Stomach (tissue), 9 donors: ENCODE data around the gene ACOXL. TPM values are rescaled to one million over a fixed set of nuclear protein-coding genes. Genes with fewer than 3 reads are reported as not detected.

ENCODE experiments used
- DNase-seq, 2 donors: peaks; one replicate each; pipeline versions ENCODE4 v3.0.0 to v3.0.0-alpha.2; 2013 to 2019
- H3K27ac ChIP-seq, 5 donors: fragments of 200-600 bp in 4 of 5; sonication (generic) in 4 of 5; one replicate each; pipeline ENCODE4 v1.5.1; 2013 to 2019; ENCODE audit warnings: mild to moderate bottlenecking in 1 of 5, moderate library complexity in 1 of 5
- H3K27me3 ChIP-seq, 3 donors: fragments of 200-600 bp; sonication (generic); one replicate each; pipeline ENCODE4 v1.5.1; 2017 to 2019; ENCODE audit warnings: mixed run types in 1 of 3
- H3K36me3 ChIP-seq, 4 donors: fragments of 200-600 bp; sonication (generic); 1 replicate in 3 of 4; 2 replicates in 1 of 4; pipeline ENCODE4 v1.5.1; 2016 to 2019
- H3K4me1 ChIP-seq, 4 donors: fragments of 200-600 bp; sonication (generic); one replicate each; pipeline ENCODE4 v1.5.1; 2016 to 2019
- H3K4me3 ChIP-seq, 4 donors: fragments of 200-600 bp; sonication (generic) in 3 of 4; one replicate each; pipeline ENCODE4 v1.5.1; 2016 to 2019; ENCODE audit warnings: mild to moderate bottlenecking in 1 of 4
- H3K9me3 ChIP-seq, 4 donors: fragments of 200-600 bp; sonication (generic); one replicate each; pipeline ENCODE4 v1.5.1; 2016 to 2019
- CTCF ChIP-seq, 7 experiments: fragments of 450-650 bp in 4 of 7; fragments of 200-600 bp in 3 of 7; sonication (generic) in 3 of 7; IDR thresholded peaks; one replicate each; pipeline ENCODE4 v1.5.1; 2016 to 2019; ENCODE audit warnings: antibody characterized with exemption in 7 of 7, control low read depth in 2 of 7, mild to moderate bottlenecking in 1 of 7
- EP300 ChIP-seq: sonication (generic); formaldehyde crosslinking; IDR thresholded peaks from one replicate; pipeline ENCODE4 v1.6.1; 2017; ENCODE audit warnings: antibody characterized with exemption
- POLR2A ChIP-seq, 4 donors: fragments of 450-650 bp; IDR thresholded peaks; one replicate each; pipeline ENCODE4 v1.6.1; 2016; ENCODE audit warnings: antibody characterized with exemption in 4 of 4, control low read depth in 2 of 4, mild to moderate bottlenecking in 1 of 4, moderate library complexity in 1 of 4
- POLR2AphosphoS5 ChIP-seq, 3 donors: sonication (generic); formaldehyde crosslinking; IDR thresholded peaks; one replicate each; pipeline ENCODE4 v1.6.1; 2016; ENCODE audit warnings: antibody characterized with exemption in 3 of 3
- WGBS, 5 donors: extraction: QIAGEN DNeasy Blood & Tissue Kit in 3 of 5; methylation state at CpG; one replicate each; pipeline versions ENCODE4 v1.1.5 to v1.1.7; 2013 to 2018; 5-methylcytosine and 5-hydroxymethylcytosine counted together
- intact Hi-C: fragments of 100-400 bp; cut with DNase I; formaldehyde crosslinking; loops from one replicate; pipeline ENCODE4 v1.15.1; 2023; ENCODE audit warnings: low total_unique reads
- polyA plus RNA-seq, 3 donors: library from polyadenylated mRNA; stranded (reverse); fragments of 200-250 nt; gene quantifications; one replicate each; pipeline ENCODE4 v1.2.3, GENCODE V29; 2013
- total RNA-seq, 5 donors: library from RNA; depleted of rRNA; stranded (reverse); fragments of >200 nt; gene quantifications; one replicate each; pipeline versions ENCODE4 v1.1.0 to v1.2.3, GENCODE V29; 2014 to 2016
- donor health status: healthy with polysubstance abuse.
- donor health status: Bipolar disorder and iron deficiency.
- donor health status: healthy.

Gene ACOXL
- total and polyA plus RNA-seq, 8 donors = 0.10 to 1.3 (median 0.45) TPM; not detected in 3

GRCh38 chr2:110827511-110827910 is 95.1 kb downstream of the ACOXL start:
- intact Hi-C loops = no loop called here
- TF ChIP-seq POLR2AphosphoS5 (IDR thresholded peaks at IDR 0.05) (no peak), CTCF (IDR thresholded peaks at IDR 0.05) (no peak), POLR2A (IDR thresholded peaks at IDR 0.05) (no peak), EP300 (no peak)
- DNase-seq = no peak

GRCh38 chr2:110828330-110828729 is 96.0 kb downstream of the ACOXL start:
- H3K4me1 ChIP-seq = no peaks in the 10 kb centered on the region
- intact Hi-C loops = no loop called here
- 71 to 77% (median 75%) methylated on average over 6 of the region's 6 CpGs for WGBS, 5 donors
- DNase-seq = no peak
- no peak for TF ChIP-seq POLR2A (IDR thresholded peaks at IDR 0.05)
- TF ChIP-seq POLR2AphosphoS5 (IDR thresholded peaks at IDR 0.05) = no peak
- no peak for TF ChIP-seq CTCF (IDR thresholded peaks at IDR 0.05)
- TF ChIP-seq EP300 = no peak
- no peak overlapping the region for H3K27ac ChIP-seq
- no peaks in the 10 kb centered on the region for H3K27me3 ChIP-seq
- H3K4me3 ChIP-seq = no peak overlapping the region
- H3K9me3 ChIP-seq = peaks cover 0 to 19% (median 9%) of the 10 kb centered on the region in 4 donors
- no peaks in the 10 kb centered on the region for H3K36me3 ChIP-seq

More at GRCh38 chr2:110827511-110827910, 95.1 kb downstream of the ACOXL start:
- Histone ChIP-seq H3K27ac (no peak overlapping the region), H3K9me3 (peaks cover 0 to 27% (median 12%) of the 10 kb centered on the region in 4 donors), H3K27me3 (no peaks in the 10 kb centered on the region), H3K36me3 (no peaks in the 10 kb centered on the region), H3K4me1 (no peaks in the 10 kb centered on the region), H3K4me3 (no peak overlapping the region)

- H3K4me1 ChIP-seq = no peaks in the 10 kb centered on the region
- H3K4me3 ChIP-seq = no peak overlapping the region
- 78 to 85% (median 80%) methylated on average over 6 of the region's 6 CpGs for WGBS, 5 donors
- intact Hi-C loops = no loop called here
- no peak for TF ChIP-seq EP300
- no peak for TF ChIP-seq POLR2A (IDR thresholded peaks at IDR 0.05)
- no peak for TF ChIP-seq POLR2AphosphoS5 (IDR thresholded peaks at IDR 0.05)
- no peak for TF ChIP-seq CTCF (IDR thresholded peaks at IDR 0.05)
- H3K27ac ChIP-seq = no peak overlapping the region
- H3K36me3 ChIP-seq = no peaks in the 10 kb centered on the region
- peaks cover 0 to 8% (median under 1%) of the 10 kb centered on the region in 4 donors for H3K9me3 ChIP-seq
- DNase-seq = no peak
- no peaks in the 10 kb centered on the region for H3K27me3 ChIP-seq
Observed at GRCh38 chr2:110829413-110830146, 97.2 kb downstream of the ACOXL start.

GRCh38 chr2:110832740-110833139 is 100.4 kb downstream of the ACOXL start:
- no peak for DNase-seq
- H3K9me3 ChIP-seq = no peaks in the 10 kb centered on the region
- H3K27ac ChIP-seq = no peak overlapping the region
- no peaks in the 10 kb centered on the region for H3K36me3 ChIP-seq
- H3K4me3 ChIP-seq = no peak overlapping the region
- TF ChIP-seq POLR2A (IDR thresholded peaks at IDR 0.05) (no peak), POLR2AphosphoS5 (IDR thresholded peaks at IDR 0.05) (no peak), EP300 (no peak), CTCF (IDR thresholded peaks at IDR 0.05) (no peak)
- no peaks in the 10 kb centered on the region for H3K27me3 ChIP-seq
- 86 to 96% (median 93%) methylated on average over 1 of the region's 1 CpG for WGBS, 5 donors
- no peaks in the 10 kb centered on the region for H3K4me1 ChIP-seq
- intact Hi-C loops = no loop called here
